ENCODE results near the gene FAM241B. TPM values are rescaled to one million over a fixed set of nuclear protein-coding genes. Genes with fewer than 3 reads are reported as not detected.
A peak's percentile ranks its signal among the peaks of the same experiment; 100 is the strongest.

The FAM241B gene
- polyA plus RNA-seq, 1 donor from 2014 or later: 1.2 TPM

GRCh38 chr10:69640196-69640980 is 10.3 kb downstream of the FAM241B start:
- H3K36me3 Mint-ChIP-seq: no peaks in the 10 kb centered on the region
- peaks cover 0 to 3% (median 0%) of the 10 kb centered on the region in 3 donors for H3K9me3 Mint-ChIP-seq
- no peaks in the 10 kb centered on the region for H3K4me1 Mint-ChIP-seq
- peaks cover 2% of the 10 kb centered on the region for H3K27me3 Mint-ChIP-seq
- no peak overlapping the region for H3K27ac Mint-ChIP-seq
- no peak overlapping the region for H3K4me3 Mint-ChIP-seq

GRCh38 chr10:69641261-69641980 is 11.4 kb downstream of the FAM241B start:
- Mint-ChIP-seq H3K36me3 (no peaks in the 10 kb centered on the region), H3K27me3 (peaks cover 2% of the 10 kb centered on the region), H3K4me3 (no peak overlapping the region), H3K9me3 (peaks cover 0 to 3% (median 0%) of the 10 kb centered on the region in 3 donors), H3K4me1 (no peaks in the 10 kb centered on the region), H3K27ac (no peak overlapping the region)

- no peak overlapping the region for H3K27ac Mint-ChIP-seq
- no peaks in the 10 kb centered on the region for H3K4me1 Mint-ChIP-seq
- no peaks in the 10 kb centered on the region for H3K36me3 Mint-ChIP-seq
- H3K4me3 Mint-ChIP-seq: no peak overlapping the region
- peaks cover 0 to 3% (median 0%) of the 10 kb centered on the region in 3 donors for H3K9me3 Mint-ChIP-seq
- H3K27me3 Mint-ChIP-seq: peaks cover 2% of the 10 kb centered on the region
Observed at GRCh38 chr10:69642747-69643146, 12.7 kb downstream of the FAM241B start.

GRCh38 chr10:69643779-69644657 is 14.0 kb downstream of the FAM241B start:
- no peaks in the 10 kb centered on the region for H3K36me3 Mint-ChIP-seq
- H3K4me3 Mint-ChIP-seq: peak overlapping the region in 1 of 4 donors; percentile 33
- H3K27me3 Mint-ChIP-seq: peaks cover 2% of the 10 kb centered on the region
- H3K4me1 Mint-ChIP-seq: no peaks in the 10 kb centered on the region
- H3K9me3 Mint-ChIP-seq: peaks cover 0 to 3% (median 0%) of the 10 kb centered on the region in 3 donors
- H3K27ac Mint-ChIP-seq: no peak overlapping the region

- H3K9me3 Mint-ChIP-seq: peaks cover 0 to 3% (median 0%) of the 10 kb centered on the region in 3 donors
- H3K4me1 Mint-ChIP-seq: no peaks in the 10 kb centered on the region
- H3K27me3 Mint-ChIP-seq: peaks cover 1% of the 10 kb centered on the region
- H3K27ac Mint-ChIP-seq: no peak overlapping the region
- no peaks in the 10 kb centered on the region for H3K36me3 Mint-ChIP-seq
- peak overlapping the region in 1 of 4 donors; percentile 33 for H3K4me3 Mint-ChIP-seq
Observed at GRCh38 chr10:69644658-69645295, 14.7 kb downstream of the FAM241B start.

- no peaks in the 10 kb centered on the region for H3K36me3 Mint-ChIP-seq
- no peak overlapping the region for H3K4me3 Mint-ChIP-seq
- H3K27me3 Mint-ChIP-seq: peaks cover 4% of the 10 kb centered on the region
- H3K4me1 Mint-ChIP-seq: no peaks in the 10 kb centered on the region
- peaks cover 0 to 3% (median 0%) of the 10 kb centered on the region in 3 donors for H3K9me3 Mint-ChIP-seq
- no peak overlapping the region for H3K27ac Mint-ChIP-seq
Observed at GRCh38 chr10:69645296-69646184, 15.5 kb downstream of the FAM241B start.

- peaks cover 0 to 3% (median 0%) of the 10 kb centered on the region in 3 donors for H3K9me3 Mint-ChIP-seq
- no peaks in the 10 kb centered on the region for H3K36me3 Mint-ChIP-seq
- peaks cover 8% of the 10 kb centered on the region for H3K27me3 Mint-ChIP-seq
- no peaks in the 10 kb centered on the region for H3K4me1 Mint-ChIP-seq
- H3K27ac Mint-ChIP-seq: no peak overlapping the region
- no peak overlapping the region for H3K4me3 Mint-ChIP-seq
Observed at GRCh38 chr10:69646185-69647060, 16.4 kb downstream of the FAM241B start.

GRCh38 chr10:69647126-69647525 is 17.1 kb downstream of the FAM241B start:
- Mint-ChIP-seq H3K9me3 (peaks cover 0 to 3% (median 0%) of the 10 kb centered on the region in 3 donors), H3K27ac (no peak overlapping the region), H3K27me3 (peaks cover 10% of the 10 kb centered on the region), H3K4me3 (no peak overlapping the region), H3K36me3 (no peaks in the 10 kb centered on the region), H3K4me1 (no peaks in the 10 kb centered on the region)

- no peaks in the 10 kb centered on the region for H3K36me3 Mint-ChIP-seq
- no peak overlapping the region for H3K4me3 Mint-ChIP-seq
- H3K9me3 Mint-ChIP-seq: peaks cover 0 to 3% (median 0%) of the 10 kb centered on the region in 3 donors
- no peak overlapping the region for H3K27ac Mint-ChIP-seq
- H3K4me1 Mint-ChIP-seq: no peaks in the 10 kb centered on the region
- peaks cover 12% of the 10 kb centered on the region for H3K27me3 Mint-ChIP-seq
Observed at GRCh38 chr10:69647819-69648218, 17.8 kb downstream of the FAM241B start.

- Mint-ChIP-seq H3K9me3 (no peaks in the 10 kb centered on the region), H3K27ac (no peak overlapping the region), H3K4me3 (no peak overlapping the region)
Observed at GRCh38 chr10:69648461-69648860, 18.4 kb downstream of the FAM241B start.

GRCh38 chr10:69649786-69650550 is 19.9 kb downstream of the FAM241B start:
- Mint-ChIP-seq H3K27ac (no peak overlapping the region), H3K4me3 (no peak overlapping the region), H3K4me1 (no peaks in the 10 kb centered on the region), H3K9me3 (peaks cover 0 to 4% (median 0%) of the 10 kb centered on the region in 3 donors), H3K36me3 (no peaks in the 10 kb centered on the region), H3K27me3 (peaks cover 14% of the 10 kb centered on the region)

More at GRCh38 chr10:69648461-69648860, 18.4 kb downstream of the FAM241B start:
- H3K36me3 Mint-ChIP-seq: no peaks in the 10 kb centered on the region
- no peaks in the 10 kb centered on the region for H3K4me1 Mint-ChIP-seq
- H3K27me3 Mint-ChIP-seq: peaks cover 14% of the 10 kb centered on the region

GRCh38 chr10:69650589-69651261 is 20.7 kb downstream of the FAM241B start:
- H3K36me3 Mint-ChIP-seq: no peaks in the 10 kb centered on the region
- peaks cover 14% of the 10 kb centered on the region for H3K27me3 Mint-ChIP-seq
- H3K27ac Mint-ChIP-seq: peak overlapping the region in 1 of 3 donors; percentile 39
- no peaks in the 10 kb centered on the region for H3K4me1 Mint-ChIP-seq
- no peak overlapping the region for H3K4me3 Mint-ChIP-seq
- H3K9me3 Mint-ChIP-seq: peaks cover 0 to 4% (median 0%) of the 10 kb centered on the region in 3 donors

All from IgD-negative memory B cell (primary cell).